Retinal pigment epithelial cell (primary cell): ENCODE data around the gene TARM1.
"Not testable (repeated sequence)": the region's sequence is repeated elsewhere in the genome, so short reads cannot be mapped to it uniquely, and the experiment has no call there.

ENCODE experiments used
- DNase-seq: peaks from one replicate; pipeline ENCODE4 v3.0.0-alpha.2; 2010; ENCODE audit warnings: low read depth
- H3K4me3 ChIP-seq: 2 replicates; pipeline ENCODE4 v1.5.1; 2011; ENCODE audit warnings: mild to moderate bottlenecking, low read length, control low read depth, moderate library complexity
- TF ChIP-seq, protein P1 (sequence below): conservative IDR thresholded peaks from 2 replicates; pipeline ENCODE4 v1.5.1; 2011; ENCODE audit warnings: low read depth, low read length, control low read depth, inconsistent platforms

TARM1 gene

DNA sequence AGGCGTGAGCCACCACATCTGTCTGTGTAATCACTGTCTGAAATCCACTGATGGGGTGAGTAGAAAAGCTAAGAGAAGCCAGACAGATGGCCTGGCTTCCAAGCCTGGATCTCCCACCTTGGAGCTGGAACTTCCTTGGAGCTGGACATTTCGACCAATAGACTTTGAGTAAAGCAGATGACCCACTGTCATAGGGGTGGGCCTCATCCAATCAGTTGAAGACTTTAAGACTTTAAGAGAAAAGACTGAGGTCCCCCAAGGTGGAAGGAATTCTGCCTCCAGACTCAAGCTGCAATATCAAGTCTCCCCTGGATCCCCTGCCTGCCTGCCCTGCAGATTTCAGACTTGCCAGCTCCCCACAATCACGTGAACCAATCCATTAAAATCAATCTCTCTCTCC lies 38.2 kb downstream of the TARM1 start:
- TF ChIP-seq, protein P1, sequence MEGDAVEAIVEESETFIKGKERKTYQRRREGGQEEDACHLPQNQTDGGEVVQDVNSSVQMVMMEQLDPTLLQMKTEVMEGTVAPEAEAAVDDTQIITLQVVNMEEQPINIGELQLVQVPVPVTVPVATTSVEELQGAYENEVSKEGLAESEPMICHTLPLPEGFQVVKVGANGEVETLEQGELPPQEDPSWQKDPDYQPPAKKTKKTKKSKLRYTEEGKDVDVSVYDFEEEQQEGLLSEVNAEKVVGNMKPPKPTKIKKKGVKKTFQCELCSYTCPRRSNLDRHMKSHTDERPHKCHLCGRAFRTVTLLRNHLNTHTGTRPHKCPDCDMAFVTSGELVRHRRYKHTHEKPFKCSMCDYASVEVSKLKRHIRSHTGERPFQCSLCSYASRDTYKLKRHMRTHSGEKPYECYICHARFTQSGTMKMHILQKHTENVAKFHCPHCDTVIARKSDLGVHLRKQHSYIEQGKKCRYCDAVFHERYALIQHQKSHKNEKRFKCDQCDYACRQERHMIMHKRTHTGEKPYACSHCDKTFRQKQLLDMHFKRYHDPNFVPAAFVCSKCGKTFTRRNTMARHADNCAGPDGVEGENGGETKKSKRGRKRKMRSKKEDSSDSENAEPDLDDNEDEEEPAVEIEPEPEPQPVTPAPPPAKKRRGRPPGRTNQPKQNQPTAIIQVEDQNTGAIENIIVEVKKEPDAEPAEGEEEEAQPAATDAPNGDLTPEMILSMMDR, result no peak
- DNase-seq, result no peak
- H3K4me3 ChIP-seq, result no peak overlapping the region

DNA sequence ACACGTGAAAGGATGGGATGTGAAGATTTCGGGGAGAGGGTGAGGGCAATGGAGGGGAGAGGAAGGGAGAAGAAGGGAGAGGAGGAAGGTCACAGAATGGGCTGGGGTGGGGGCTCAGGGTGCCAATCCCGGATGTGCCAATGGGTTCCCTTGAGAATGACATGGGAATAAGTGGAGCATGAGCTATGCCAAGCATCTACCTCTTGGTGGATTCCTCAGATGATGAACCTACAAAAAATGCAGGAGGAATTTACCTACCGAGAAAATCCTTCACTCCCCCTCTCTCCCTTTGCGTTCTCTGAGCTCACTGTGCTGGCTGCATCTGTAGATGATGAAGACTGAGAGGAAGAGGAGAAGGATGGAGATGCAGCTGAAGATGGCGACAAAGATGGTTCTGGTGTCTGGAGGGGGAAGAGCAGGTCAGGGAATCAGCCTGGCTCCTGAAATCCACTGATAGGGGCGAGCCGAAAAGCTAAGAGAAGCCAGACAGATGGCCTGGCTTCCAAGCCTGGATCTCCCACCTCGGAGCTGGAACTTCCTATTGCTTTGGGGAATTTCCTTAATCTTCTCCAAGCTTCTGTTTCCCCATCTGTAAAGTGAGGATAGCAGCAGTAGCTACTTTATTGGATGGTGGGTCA lies 39.1 kb downstream of the TARM1 start:
- TF ChIP-seq, protein P1, result no peak
- no peak for DNase-seq
- H3K4me3 ChIP-seq, result no peak overlapping the region

DNA sequence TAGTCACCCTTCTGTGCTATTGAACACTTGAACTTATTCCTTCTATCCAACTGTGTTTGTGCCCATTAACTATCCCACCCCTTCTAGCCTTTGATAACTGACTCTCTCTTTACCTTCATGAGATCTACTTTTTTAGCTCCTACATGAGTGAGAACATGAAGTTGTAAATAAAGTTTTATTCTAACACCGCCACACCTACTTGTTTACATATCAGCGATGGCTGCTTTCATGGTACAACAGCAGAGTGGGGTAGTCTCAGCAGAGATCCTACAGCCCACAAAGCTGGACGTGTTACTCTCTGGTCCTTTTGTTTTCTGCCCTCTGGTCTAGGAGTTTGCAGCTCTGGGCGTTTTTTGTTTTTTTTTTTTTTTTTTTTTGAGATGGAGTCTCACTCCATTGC lies 41.2 kb downstream of the TARM1 start:
- no peak for DNase-seq
- TF ChIP-seq, protein P1, result no peak
- no peak overlapping the region for H3K4me3 ChIP-seq

DNA sequence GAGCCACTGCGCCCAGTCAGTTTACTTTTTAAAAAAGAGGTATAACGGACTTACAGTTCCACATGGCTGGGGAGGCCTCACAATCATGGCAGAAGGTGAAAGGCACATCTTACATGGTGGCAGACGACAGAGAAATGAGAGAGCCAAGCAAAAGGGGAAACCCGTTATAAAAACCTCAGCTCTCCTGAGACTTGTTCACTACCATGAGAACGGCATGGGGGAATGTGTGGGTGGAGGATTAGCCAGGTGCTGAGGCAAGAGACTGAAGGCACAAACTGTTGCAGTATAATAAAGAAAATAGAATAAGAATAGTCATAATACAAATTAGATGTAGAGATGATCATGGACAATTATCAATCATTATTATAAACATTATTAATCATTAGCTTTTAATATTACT lies 44.6 kb downstream of the TARM1 start:
- H3K4me3 ChIP-seq, DNase-seq: not testable (repeated sequence)

DNA sequence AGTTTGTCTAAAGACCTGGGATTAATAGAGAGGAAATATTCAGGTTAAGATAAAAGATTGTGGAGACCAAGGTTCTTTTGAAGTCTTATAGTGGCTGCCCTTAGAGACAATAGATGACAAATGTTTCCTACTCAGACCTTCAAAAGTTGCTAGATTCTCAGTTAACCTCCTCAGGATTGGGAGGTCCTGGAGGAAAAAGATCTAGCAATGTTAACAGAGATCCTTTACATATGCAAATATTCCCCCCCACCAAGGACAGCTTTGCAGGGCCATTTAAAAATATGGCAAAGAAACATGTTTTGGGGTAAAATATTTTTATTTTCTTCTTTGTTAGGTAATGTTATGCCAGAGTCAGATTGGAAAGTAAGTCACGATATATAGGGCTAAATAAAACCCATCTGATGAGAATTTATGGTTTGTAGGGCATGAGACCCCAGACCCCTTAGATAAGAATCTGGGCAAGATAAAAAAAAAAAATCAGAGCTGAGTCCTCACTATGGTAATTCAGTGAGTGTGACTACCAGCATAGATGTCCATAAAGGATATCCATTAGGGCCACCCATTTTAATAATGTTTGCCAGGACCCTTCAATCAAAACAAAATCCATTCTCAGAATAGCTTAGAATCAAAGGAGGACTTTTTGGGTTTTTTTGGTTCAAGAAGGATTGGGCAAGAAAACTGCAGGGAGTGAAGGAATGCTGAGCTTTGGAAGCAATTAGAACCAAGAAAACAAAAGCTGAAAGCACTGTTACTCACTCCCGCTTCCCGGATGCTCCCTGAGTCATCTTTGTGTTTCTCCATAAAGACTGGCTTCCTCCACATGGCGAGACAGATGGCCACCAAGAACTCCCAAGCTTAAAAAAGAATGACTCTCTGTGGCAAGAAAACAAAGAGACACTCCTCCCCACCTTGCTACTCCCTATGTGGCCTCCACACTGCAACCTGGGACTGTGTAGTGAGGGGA lies 45.7 kb downstream of the TARM1 start:
- no peak for DNase-seq
- H3K4me3 ChIP-seq, result no peak overlapping the region
- TF ChIP-seq, protein P1, result no peak

DNA sequence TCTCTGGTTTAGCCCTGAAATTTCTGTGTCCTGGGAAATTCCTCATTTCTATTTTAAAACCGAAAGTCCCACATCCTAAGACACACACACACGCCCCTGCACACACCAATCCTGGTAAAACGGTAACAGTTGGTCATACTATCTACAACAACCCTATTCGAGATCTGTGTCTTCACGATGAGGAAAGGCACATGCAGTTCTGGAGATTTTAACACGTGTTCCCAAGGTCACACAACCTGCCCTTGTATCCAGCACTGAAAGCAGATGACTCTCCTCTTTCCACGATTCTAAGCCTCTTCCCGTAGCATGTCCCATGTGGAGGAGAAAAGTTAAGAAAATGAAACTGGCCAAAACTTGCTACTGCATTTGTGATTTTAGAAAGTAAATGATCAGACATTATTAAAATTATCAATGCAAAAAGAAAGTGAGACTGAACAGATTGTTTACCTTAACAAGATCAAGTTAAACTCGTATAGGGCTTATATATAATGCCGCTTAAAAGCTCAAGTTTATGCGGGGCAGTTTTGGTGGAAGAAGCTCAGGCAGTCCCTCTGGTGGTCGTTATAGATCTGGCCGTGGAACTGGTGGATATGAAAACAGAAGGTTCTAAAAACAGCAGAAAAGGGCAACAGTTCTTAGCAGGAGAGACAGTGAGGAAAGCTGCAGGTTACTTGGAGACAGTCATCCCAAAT lies 50.1 kb downstream of the TARM1 start:
- H3K4me3 ChIP-seq, result no peak overlapping the region
- TF ChIP-seq, protein P1, result peak; percentile 58
- no peak for DNase-seq

DNA sequence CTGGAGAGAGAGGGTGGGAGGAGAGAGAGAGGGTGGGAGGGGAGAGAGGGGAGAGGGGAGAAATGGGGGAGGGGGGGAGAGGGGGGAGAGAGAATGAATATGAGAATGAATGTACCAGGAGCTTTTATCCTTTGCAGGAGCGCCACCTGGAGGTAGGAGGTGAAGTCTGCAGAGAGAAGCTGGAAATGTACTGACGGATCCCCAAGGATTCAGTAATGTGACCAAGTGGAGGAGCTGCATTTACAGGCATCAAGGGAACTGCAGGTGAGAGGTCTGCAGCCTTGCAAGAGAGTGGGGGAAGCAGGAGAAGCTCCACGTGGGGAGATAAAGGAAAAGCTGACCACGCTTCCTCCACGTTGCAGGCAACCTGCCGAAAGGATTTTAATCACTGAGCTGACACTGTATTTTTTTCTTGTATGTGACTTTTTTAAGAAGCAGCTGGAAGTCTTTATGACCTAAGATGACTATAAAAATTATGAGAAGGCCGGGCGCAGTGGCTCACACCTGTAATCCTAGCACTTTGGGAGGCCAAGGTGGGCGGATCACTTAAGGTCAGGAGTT lies 51.2 kb downstream of the TARM1 start:
- H3K4me3 ChIP-seq, result no peak overlapping the region
- no peak for DNase-seq
- TF ChIP-seq, protein P1, result peak; percentile 77
